Measurements from ENCODE around the gene TCHP.

TCHP gene

DNA sequence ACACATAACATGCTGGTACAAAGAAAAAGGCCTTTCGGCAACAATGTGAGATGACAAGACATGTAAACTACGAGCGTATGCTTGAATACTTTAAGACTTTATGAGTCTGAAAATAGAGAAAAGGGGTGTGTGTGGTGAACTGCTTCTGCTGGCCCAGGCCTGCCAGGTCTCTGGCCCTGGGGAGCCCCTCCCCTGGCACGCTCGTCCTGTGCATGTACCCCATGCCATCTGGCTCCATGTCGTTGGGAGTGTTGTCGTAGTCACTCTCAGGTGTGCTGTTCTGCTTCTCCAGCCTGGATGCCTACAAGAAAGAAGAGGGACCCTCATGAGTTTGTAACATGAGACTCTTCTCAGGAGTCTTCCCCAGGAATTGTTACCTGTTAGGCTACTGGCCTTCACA lies 38.9 kb downstream of the TCHP start:
- DNase-seq: no peak

GRCh38 chr12:109939504-109939903 lies 39.4 kb downstream of the TCHP start:
- no peak for DNase-seq

DNA sequence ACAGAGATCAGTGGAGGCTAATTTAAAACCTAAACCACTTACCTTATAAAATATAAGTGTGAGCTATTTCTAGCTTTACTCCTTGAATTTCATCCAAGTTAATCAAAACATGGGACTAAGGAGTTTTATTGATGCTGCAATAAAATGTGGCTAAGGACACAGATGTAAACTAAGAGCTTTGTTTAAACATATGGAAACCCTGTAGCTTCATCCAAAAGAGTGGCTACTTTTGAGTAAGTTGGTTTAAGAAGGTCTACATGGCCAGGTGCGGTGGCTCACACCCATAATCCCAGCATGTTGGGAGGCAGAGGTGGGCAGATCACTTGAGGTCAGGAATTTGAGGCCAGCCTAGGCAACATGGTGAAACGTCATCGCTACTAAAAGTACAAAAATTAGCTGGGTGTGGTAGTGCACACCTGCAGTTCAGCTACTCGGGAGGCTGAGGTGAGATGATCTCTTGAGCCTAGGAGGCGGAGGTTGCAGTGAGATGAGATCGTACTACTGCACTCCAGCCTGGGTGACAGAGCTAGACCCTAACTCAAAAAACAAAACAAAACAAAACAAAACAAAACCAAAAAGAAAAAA lies 40.4 kb downstream of the TCHP start:
- no peak for DNase-seq

GRCh38 chr12:109943811-109944210 lies 43.7 kb downstream of the TCHP start:
- DNase-seq: no peak

DNA sequence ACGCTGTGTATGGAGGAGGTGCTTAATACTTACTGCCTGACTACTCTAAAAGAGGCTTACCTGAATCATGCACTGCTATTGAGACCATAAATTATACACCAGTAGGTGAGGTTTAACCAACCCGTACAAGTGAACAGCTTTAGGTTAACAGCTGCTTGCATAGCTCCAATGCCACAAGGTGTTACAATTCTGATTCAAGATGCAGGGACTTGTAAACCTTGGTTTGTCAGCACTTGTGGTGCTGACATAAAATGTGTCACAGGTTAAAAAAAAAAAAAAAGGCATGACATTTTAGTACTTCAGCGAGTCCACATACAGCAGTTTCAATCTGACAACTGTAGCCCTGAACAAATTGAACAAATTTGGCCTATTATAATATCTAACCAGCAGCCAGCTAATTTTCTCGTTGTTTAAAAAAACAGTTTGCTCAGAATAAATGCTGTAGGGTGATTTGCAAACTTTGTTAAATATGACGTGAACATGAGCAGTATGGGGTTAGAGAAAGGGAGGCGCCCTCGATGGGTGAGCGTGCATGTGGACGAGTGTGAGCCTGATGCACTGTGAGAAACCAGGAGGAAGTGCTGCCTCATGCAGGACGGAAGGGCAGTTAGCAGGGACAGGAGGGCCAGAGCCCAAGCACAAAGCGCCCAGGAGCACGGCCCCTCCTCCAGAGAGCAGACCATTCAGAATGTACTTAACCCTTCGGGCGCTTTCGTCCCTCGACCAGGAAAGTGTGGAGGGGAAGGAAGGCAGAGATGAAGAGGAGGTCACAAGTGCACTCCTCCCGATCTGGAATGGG lies 44.7 kb downstream of the TCHP start:
- DNase-seq: no peak

- no peak for DNase-seq
Measured at GRCh38 chr12:109946505-109946904, 46.4 kb downstream of the TCHP start.

DNA sequence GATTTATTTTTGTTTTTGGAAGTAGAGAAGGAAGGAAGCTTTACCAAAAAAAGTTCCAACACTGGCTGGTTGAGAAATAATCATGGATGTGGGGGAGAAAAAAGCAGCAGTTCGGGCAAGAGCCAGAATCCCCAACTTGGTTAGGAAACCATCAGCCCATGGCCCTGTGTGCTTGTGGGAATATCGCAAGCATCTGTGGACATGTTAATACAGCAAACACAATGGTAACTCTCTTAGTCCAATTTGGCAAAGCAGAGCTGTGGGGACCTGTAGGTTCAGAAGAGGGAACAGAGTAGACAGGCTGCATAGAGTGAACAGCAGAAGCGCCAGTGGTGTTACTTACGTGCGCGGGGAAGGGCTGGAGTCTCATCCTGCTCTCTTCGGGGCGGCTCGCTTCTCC lies 46.8 kb downstream of the TCHP start:
- no peak for DNase-seq

GRCh38 chr12:109947521-109947920 lies 47.4 kb downstream of the TCHP start:
- DNase-seq: no peak

DNA sequence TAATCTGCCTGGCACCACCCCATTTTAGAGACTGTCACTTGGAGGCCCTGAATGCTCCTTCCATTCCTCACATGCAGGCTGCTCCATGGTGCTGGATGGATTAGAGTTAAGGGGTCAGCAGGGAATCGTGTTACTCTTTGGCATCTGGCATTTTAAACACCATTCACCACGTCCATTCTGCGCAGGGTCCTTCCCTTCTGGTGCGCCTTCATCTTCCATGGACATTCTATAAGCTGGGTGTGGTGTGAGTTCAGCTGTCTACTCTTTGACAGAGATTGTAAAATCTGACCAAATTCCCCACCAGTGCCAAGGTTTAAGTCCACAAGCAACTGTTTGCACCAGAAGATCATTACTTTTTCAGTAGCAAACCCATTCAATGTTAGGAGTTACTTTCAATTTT lies 48.3 kb downstream of the TCHP start:
- no peak for DNase-seq

DNA sequence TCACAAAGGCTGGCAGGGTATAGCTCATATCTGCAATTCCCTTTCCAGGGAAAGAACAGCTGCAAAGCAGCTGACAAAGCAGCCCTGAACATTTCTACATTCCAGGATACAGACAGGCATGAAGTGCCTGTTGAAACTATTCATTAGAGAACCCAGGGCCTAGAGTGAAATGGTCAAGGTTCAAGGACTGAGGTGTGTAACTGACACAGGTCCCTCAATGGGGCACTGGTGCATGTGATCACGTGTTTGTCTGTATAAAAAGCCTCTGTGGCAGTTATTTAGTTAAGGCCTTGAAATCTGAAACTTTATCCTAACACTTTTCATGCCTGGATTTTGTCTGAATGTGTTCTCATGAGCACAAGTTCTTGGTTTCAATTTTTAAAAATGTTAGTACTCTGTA lies 49.0 kb downstream of the TCHP start:
- DNase-seq: no peak

- DNase-seq: no peak
Measured at GRCh38 chr12:109950625-109951024, 50.6 kb downstream of the TCHP start.

DNA sequence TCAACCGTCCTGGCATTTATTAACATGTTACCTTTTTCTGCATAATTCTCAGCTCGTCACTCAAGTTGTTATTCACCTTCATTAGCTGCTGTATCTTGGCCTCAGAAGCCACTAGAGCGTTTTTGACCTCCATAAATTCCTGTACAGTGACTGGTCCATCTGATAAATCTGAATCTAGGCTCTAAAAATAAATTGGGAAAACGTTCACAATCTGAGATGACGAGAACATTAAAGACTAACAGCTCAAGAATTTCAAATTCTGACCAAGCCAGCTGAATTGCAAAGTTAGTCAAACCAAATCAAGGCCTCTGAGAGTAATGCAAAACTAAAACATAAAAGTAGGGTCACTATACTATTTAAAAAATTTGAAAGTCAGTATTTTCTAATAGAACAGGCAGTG lies 51.1 kb downstream of the TCHP start:
- DNase-seq: no peak

- no peak for DNase-seq
Measured at GRCh38 chr12:109951751-109952150, 51.7 kb downstream of the TCHP start.

DNA sequence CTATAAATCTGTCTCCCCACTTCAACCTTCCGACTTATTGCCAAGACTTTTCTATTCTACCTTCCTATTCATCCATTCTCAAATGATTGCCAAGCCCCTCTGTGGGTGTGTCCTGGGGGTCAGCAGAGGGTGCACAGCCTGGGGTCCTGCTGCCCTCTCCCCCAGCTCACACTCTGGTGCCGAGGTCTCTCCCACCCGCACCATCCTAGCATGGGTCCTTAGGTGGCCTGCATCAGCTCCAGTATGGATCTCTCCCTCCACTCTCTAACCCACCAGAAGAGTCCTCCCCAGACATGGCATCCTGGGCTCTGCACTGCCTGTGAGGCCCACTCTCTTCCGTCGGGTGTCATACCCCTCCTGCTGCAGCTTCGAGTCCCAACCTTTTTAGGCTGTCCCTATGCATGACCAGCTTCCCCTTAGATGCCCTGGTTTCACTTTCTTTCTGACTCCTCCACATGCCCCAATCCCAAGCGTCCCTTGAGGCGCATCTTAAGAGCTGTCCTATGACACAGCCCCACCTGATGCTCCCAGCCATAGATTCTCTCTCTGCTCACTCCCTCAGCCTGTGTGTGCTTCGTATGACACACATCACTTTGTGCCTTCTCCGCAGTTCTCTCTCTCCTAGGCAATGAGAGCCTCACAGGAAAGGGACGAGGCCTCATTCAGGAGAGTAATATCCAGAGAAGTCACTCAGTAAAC lies 52.2 kb downstream of the TCHP start:
- no peak for DNase-seq

DNA sequence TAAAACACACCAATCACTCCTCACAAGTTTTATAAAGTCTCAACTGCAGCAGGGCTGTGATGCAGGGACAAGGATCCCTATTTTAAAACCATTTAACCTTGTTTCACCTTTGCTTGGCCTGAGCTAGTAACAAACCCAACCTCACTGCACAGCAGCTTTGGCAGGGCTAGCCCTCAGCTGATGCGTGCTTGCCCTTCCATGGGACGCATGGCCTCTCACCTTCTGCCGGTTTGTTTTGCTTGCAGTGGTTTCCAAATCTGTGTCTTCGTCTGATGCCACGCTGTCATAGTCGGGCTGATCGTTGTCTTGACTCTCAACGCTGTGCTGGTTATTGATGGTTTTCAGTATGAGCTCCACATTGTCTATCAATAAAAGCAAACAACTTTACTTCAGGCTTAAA lies 52.8 kb downstream of the TCHP start:
- no peak for DNase-seq

- no peak for DNase-seq
Measured at GRCh38 chr12:109953656-109954055, 53.6 kb downstream of the TCHP start.

DNA sequence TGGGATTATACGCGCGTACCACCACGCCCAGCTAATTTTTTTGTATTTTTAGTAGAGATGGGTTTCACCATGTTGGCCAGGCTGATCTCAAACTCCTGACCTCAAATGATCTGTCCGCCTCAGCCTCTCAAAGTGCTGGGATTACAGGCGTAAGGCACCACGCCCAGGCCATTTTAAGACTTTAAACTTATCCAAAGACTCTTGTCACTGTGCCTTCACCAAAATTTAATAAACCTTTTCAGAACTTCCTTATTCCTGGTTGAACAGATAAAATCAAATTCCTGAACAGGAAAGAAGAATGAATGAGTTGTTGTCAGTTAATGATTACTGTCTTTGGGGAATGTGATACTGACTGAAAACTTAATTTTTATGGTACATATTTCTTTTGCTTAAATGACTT lies 58.3 kb downstream of the TCHP start:
- no peak for DNase-seq

GRCh38 chr12:109959411-109960093 lies 59.5 kb downstream of the TCHP start:
- DNase-seq: no peak

DNA sequence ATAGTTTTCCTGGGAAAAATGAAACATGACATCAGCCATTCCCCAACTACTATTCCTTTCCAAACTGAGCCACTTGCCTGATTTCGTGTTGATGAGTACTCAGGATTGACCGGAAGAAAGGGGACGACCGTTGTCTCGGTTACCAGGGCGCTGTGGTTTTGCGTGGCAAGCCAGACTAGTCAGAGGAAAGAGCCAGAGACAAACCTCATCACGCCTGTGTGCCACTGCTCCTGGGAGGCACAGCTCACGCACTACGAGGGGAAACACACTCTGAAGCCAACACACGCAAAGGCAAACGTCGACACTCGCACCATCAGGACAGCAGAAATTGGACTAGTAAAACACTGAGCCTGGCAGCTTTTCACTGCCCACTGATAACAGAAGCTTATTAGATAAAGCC lies 61.1 kb downstream of the TCHP start:
- DNase-seq: no peak

DNA sequence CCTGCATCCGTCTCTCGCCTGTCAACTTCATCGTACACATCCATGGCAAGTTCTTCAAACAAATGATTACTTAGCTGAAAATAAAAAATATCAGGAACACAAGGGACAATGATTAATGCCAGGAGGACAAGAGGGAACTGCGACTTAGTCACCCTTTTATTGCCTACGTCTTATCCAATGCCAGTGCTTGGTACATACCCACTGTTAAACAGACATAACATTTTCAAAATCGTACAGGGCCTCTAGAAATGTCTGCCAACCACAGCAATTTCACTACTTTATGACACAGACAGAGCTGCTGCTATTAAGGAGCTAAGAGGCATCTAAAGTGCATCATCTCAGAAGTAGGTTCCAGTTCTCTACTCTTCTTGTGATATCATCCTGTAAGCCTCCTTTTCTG lies 61.5 kb downstream of the TCHP start:
- DNase-seq: no peak

- peak; percentile 84 for DNase-seq
Measured at GRCh38 chr12:109962398-109962797, 62.3 kb downstream of the TCHP start.

DNA sequence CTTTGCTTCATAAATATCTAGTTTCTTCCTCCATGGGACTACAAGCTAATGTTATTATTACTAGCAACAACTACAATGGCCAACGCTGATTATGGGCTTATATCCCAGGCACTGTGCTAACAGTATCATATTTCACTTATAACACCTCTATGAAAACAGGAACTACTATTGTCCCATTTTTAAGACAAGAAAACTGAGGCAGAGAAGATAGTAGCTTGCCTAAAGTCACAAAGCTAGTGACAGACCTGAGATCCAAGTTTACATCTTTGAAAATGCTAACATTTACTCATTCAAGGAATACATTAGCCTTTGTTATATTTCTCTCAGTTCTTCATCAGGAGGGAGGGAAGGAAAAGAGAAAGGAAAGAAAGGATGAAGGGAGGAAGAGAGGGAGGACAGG lies 63.3 kb downstream of the TCHP start:
- DNase-seq: no peak

DNA sequence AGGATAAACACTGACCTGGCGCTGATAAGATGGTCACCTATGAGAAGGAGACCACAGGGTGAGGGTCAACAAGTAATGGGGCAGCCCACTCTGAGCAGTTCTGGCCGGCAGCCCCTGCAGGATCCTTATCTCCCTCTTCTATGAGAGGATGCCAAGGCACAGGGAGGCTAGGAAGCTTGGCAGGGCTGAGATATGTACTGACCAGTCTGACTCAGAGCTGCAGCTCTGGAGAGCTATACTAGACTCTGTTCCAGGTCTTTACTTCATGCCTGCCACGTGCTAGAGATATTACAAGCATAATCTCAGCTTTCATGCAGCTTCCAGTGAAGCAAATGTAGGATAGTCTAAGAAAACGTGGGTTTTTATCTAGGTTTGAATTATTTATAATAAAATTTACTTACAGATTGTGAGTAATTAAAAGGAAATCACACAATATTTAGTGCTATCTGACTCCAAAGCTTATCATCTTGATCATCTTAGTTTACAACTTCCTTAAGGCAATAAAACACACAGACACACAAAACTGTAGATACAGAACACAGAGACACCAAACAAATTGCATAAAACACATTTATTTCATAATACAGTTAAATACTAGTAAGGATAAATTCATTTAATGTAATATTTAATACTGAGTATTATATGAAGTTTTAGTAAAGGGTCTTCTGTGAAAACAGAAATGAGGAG lies 63.8 kb downstream of the TCHP start:
- no peak for DNase-seq

Data from NCI-H82 (cell line).